Hypothalamus (tissue), 51 donors: ENCODE measurements around the gene FOXB2.
"Not testable (repeated sequence)": the region's sequence is repeated elsewhere in the genome, so short reads cannot be mapped to it uniquely, and the experiment has no call there.

Experiments used
- DNase-seq, 51 donors: peaks; one replicate each; lab custom pipeline; 2025; lab: John Stamatoyannopoulos, UW

FOXB2 gene

GRCh38 chr9:77043743-77044142 lies 24.3 kb downstream of the FOXB2 start:
- not testable (repeated sequence) for DNase-seq

- not testable (repeated sequence) for DNase-seq
These were observed 41.2 kb downstream of the FOXB2 start for GRCh38 chr9:77060681-77061080.

DNA sequence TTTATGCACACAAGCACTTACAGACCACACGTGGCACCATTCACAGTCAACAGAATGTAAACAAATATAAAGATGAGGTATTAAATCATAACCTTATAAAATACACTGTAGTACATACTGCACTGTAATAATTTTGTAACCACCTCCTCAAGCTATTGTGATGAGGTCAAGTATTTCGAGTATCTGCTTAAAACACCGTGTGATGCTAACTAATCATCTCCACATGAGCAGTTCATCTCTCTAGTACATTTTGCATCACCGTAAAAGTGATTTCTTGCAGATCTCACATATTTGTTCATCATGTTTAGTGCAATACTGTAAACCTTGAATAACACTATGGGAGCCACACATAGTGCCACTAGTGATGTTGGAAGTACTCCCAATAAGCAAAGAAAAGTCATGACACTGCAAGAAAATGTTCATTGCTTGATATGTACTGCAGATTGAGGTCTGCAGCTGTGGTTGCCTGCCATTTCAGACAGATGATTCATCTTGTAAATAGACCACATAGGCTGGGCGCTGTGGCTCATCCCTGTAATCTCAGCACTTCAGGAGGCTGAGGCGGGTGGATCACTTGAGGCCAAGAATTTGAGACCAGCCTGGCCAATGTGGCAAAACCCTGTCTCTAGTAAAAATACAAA lies 44.3 kb downstream of the FOXB2 start:
- no peak for DNase-seq

GRCh38 chr9:77066388-77066787 lies 46.9 kb downstream of the FOXB2 start:
- no peak for DNase-seq
